ENCODE measurements around the gene TAPBP. TPM values are rescaled to one million over a fixed set of nuclear protein-coding genes. Genes with fewer than 3 reads are reported as not detected.

The TAPBP gene
- total and polyA plus RNA-seq, 2 donors (not counting 1 experiment from before 2014, with no cell fraction given) = 50.3 to 56.0 TPM

DNA sequence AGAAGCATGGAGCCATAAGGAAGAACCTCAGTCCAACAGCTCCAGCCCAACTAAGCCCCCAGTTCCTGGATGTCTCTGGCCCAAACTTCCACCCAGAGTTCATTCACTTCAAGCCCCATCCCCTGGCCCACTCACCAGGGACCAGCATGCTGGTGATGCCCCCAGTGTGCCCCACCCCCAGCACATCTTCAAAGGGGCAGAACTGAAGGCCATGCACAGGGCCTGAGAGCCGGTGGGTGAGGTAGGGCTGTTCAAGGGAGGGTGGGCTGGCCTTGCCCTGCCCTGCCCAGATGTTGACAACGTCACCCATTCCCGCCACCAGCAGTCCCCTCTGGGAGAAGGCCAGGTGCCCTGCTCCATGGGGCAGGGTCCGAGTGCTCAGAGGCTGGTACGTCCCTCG is 33.3 kb downstream of the TAPBP start:
- H3K36me3 ChIP-seq (ENCODE audit: control insufficient read depth, insufficient read depth, low read length) = peaks cover 31% of the 10 kb centered on the region
- no peaks in the 10 kb centered on the region for H3K9me3 ChIP-seq (ENCODE audit: control insufficient read depth, insufficient read depth, low read depth, low read length)
- H3K4me1 ChIP-seq (ENCODE audit: control insufficient read depth, extremely low read depth, insufficient read depth, low read length) = peaks cover 9% of the 10 kb centered on the region
- H3K27ac ChIP-seq (ENCODE audit: insufficient read depth, low read length) = no peak overlapping the region
- H3K4me3 ChIP-seq (replicated peaks in 1 of 4; ENCODE audit: control extremely low read depth in 1 of 4, insufficient read depth in 1 of 4, low read depth in 3 of 4, low read length in 4 of 4) = no peak overlapping the region
- H3K27me3 ChIP-seq (ENCODE audit: control insufficient read depth, insufficient read depth, low read length) = no peaks in the 10 kb centered on the region
- H4K20me1 ChIP-seq (ENCODE audit: control insufficient read depth, extremely low read depth, insufficient read depth, low read length) = no peaks in the 10 kb centered on the region
- DNase-seq (ENCODE audit: low read depth in 2 of 2) = no peak
- H3K4me2 ChIP-seq (ENCODE audit: extremely low read depth, insufficient read depth, low read length) = no peak overlapping the region
- no peak for TF ChIP-seq EZH2 (IDR thresholded peaks at IDR 0.05; ENCODE audit: low read length, missing control alignments)
- TF ChIP-seq, protein P1, sequence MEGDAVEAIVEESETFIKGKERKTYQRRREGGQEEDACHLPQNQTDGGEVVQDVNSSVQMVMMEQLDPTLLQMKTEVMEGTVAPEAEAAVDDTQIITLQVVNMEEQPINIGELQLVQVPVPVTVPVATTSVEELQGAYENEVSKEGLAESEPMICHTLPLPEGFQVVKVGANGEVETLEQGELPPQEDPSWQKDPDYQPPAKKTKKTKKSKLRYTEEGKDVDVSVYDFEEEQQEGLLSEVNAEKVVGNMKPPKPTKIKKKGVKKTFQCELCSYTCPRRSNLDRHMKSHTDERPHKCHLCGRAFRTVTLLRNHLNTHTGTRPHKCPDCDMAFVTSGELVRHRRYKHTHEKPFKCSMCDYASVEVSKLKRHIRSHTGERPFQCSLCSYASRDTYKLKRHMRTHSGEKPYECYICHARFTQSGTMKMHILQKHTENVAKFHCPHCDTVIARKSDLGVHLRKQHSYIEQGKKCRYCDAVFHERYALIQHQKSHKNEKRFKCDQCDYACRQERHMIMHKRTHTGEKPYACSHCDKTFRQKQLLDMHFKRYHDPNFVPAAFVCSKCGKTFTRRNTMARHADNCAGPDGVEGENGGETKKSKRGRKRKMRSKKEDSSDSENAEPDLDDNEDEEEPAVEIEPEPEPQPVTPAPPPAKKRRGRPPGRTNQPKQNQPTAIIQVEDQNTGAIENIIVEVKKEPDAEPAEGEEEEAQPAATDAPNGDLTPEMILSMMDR (conservative IDR thresholded peaks at IDR 0.05 in 1 of 2, IDR thresholded peaks at IDR 0.05 in 1 of 2; ENCODE audit: low read depth in 1 of 2, low read length in 2 of 2) = no peak
- H3K79me2 ChIP-seq (ENCODE audit: control insufficient read depth, insufficient read depth, low read length) = peaks cover 4% of the 10 kb centered on the region
- no peak overlapping the region for H2AFZ ChIP-seq (ENCODE audit: low read length)
- H3K9ac ChIP-seq (ENCODE audit: insufficient read depth, low read length) = no peak overlapping the region

DNA sequence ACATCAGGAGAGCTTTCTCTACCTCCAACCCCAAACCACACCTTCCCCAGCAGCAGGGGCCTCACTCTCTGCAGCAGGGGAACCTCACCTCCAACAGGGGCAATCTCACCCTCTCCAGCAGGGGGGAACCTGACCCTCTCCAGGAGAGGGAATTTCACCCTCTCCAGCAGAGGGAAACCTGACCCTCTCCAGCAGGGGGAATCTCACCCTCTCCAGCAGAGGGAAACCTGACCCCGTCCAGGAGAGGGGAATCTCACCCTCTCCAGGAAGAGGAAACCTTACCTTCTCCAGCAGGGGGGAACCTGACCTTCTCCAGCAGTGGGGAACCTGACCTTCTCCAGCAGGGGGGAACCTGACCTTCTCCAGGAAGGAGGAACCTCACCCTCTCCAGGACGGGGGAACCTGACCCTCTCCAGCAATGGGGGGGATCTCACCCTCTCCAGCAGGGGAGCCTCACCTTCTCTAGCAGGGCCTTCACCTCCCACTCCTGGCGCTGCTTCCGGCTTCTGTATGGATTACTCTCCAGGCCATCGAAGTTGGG is 33.8 kb downstream of the TAPBP start:
- Histone ChIP-seq H3K36me3 (ENCODE audit: control insufficient read depth, insufficient read depth, low read length) (peaks cover 29% of the 10 kb centered on the region), H2AFZ (ENCODE audit: low read length) (no peak overlapping the region), H4K20me1 (ENCODE audit: control insufficient read depth, extremely low read depth, insufficient read depth, low read length) (no peaks in the 10 kb centered on the region), H3K4me1 (ENCODE audit: control insufficient read depth, extremely low read depth, insufficient read depth, low read length) (peaks cover 11% of the 10 kb centered on the region), H3K79me2 (ENCODE audit: control insufficient read depth, insufficient read depth, low read length) (peaks cover 9% of the 10 kb centered on the region), H3K4me2 (ENCODE audit: extremely low read depth, insufficient read depth, low read length) (no peak overlapping the region), H3K9ac (ENCODE audit: insufficient read depth, low read length) (no peak overlapping the region), H3K27me3 (ENCODE audit: control insufficient read depth, insufficient read depth, low read length) (no peaks in the 10 kb centered on the region), H3K27ac (ENCODE audit: insufficient read depth, low read length) (no peak overlapping the region), H3K9me3 (ENCODE audit: control insufficient read depth, insufficient read depth, low read depth, low read length) (no peaks in the 10 kb centered on the region), H3K4me3 (replicated peaks in 1 of 4; ENCODE audit: control extremely low read depth in 1 of 4, insufficient read depth in 1 of 4, low read depth in 3 of 4, low read length in 4 of 4) (no peak overlapping the region)
- peak; percentile 42 to 45 for DNase-seq (ENCODE audit: low read depth in 2 of 2)
- TF ChIP-seq, protein P1 (conservative IDR thresholded peaks at IDR 0.05 in 1 of 2, IDR thresholded peaks at IDR 0.05 in 1 of 2; ENCODE audit: low read depth in 1 of 2, low read length in 2 of 2) = peak; percentile 36 to 49
- no peak for TF ChIP-seq EZH2 (IDR thresholded peaks at IDR 0.05; ENCODE audit: low read length, missing control alignments)

DNA sequence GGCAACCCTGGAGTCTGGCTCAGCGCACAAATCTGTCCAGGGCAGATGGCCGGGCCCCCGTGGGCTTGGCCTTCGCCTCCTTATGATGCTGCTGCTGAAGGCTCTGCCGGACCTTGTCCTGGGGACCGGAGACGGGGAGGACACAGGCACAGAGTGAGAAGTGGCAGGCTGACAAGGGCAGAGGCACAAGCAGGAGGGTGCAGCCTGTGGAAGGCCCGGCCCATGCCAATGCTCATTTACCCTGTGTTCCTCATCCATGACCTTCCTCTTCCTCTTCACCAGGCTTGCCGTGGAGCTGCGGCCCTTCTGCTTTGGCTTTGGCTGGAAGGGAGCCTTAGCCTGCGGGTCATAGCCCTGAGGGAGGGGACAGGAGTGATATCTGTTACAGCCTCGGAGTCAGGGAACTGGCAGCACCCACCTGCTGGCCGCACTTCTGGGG is 34.6 kb downstream of the TAPBP start:
- Histone ChIP-seq H3K9ac (ENCODE audit: insufficient read depth, low read length) (no peak overlapping the region), H3K27ac (ENCODE audit: insufficient read depth, low read length) (no peak overlapping the region), H2AFZ (ENCODE audit: low read length) (no peak overlapping the region), H3K27me3 (ENCODE audit: control insufficient read depth, insufficient read depth, low read length) (no peaks in the 10 kb centered on the region), H3K4me2 (ENCODE audit: extremely low read depth, insufficient read depth, low read length) (no peak overlapping the region), H3K4me1 (ENCODE audit: control insufficient read depth, extremely low read depth, insufficient read depth, low read length) (peaks cover 12% of the 10 kb centered on the region), H3K36me3 (ENCODE audit: control insufficient read depth, insufficient read depth, low read length) (peaks cover 31% of the 10 kb centered on the region), H3K4me3 (replicated peaks in 1 of 4; ENCODE audit: control extremely low read depth in 1 of 4, insufficient read depth in 1 of 4, low read depth in 3 of 4, low read length in 4 of 4) (no peak overlapping the region), H3K9me3 (ENCODE audit: control insufficient read depth, insufficient read depth, low read depth, low read length) (no peaks in the 10 kb centered on the region), H4K20me1 (ENCODE audit: control insufficient read depth, extremely low read depth, insufficient read depth, low read length) (no peaks in the 10 kb centered on the region), H3K79me2 (ENCODE audit: control insufficient read depth, insufficient read depth, low read length) (peaks cover 17% of the 10 kb centered on the region)
- no peak for TF ChIP-seq EZH2 (IDR thresholded peaks at IDR 0.05; ENCODE audit: low read length, missing control alignments)
- TF ChIP-seq, protein P1 (conservative IDR thresholded peaks at IDR 0.05 in 1 of 2, IDR thresholded peaks at IDR 0.05 in 1 of 2; ENCODE audit: low read depth in 1 of 2, low read length in 2 of 2) = no peak
- no peak for DNase-seq (ENCODE audit: low read depth in 2 of 2)

All from fibroblast of lung (primary cell).